ENCODE measurements around the gene TRIM51.
"Not testable (repeated sequence)": the region's sequence is repeated elsewhere in the genome, so short reads cannot be mapped to it uniquely, and the experiment has no call there.

Gene TRIM51, protein sequence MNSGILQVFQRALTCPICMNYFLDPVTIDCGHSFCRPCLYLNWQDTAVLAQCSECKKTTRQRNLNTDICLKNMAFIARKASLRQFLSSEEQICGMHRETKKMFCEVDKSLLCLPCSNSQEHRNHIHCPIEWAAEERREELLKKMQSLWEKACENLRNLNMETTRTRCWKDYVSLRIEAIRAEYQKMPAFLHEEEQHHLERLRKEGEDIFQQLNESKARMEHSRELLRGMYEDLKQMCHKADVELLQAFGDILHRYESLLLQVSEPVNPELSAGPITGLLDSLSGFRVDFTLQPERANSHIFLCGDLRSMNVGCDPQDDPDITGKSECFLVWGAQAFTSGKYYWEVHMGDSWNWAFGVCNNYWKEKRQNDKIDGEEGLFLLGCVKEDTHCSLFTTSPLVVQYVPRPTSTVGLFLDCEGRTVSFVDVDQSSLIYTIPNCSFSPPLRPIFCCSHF

GRCh38 chr11:55882997-55883396 lies at the start of gene TRIM51:
Gene TRIM51, plus strand, starts transcription at chr11:55883297. Its CDS starts 2,132 bp downstream, at chr11:55885429.
- DNase-seq (ENCODE audit: low spot score), result not testable (repeated sequence)

DNA sequence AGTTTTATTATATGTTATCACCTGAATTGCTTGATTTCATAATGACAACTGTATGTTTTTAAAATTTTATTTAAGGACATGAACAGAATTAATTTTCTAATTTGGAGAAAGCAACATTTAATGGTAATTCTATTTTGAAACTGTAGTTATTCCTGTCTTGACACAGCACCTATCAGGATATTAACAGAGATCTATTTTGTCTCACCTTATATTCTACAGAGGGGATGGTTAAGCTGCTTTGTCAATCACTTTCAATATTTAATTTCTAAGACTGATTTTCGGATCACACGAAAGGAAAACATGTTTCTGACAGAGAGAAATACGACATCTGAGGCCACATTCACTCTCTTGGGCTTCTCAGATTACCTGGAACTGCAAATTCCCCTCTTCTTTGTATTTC lies 44.6 kb upstream of the TRIM51 start, which contains the start of gene OR5D16:
Gene OR5D16 (plus strand): TSS at position 301 of the 400 bp plus-strand sequence. CDS start 0 bp downstream, at position 301.
- DNase-seq (ENCODE audit: low spot score), result no peak

- DNase-seq (ENCODE audit: low spot score), result no peak
These were observed 35.6 kb upstream of the TRIM51 start for GRCh38 chr11:55847453-55847852.

DNA sequence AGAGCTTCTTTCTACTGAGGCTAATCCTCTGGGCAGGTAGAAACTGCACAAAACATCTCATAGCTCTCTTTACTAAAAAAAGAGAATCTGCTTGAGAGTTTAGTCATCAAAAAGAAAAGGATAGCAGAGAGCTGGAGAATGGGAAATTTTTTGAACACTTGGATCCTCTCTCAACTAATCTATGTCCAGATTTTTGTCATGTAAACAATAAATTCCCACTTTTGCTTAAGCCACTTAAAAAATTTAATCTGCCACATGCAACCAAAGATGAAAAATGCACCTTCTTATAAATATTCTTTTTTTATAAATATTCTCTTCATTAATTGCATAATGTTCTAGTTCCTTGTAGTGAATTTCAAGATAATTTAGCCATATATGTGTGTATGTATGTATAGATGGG lies 34.1 kb upstream of the TRIM51 start:
- no peak for DNase-seq (ENCODE audit: low spot score)

DNA sequence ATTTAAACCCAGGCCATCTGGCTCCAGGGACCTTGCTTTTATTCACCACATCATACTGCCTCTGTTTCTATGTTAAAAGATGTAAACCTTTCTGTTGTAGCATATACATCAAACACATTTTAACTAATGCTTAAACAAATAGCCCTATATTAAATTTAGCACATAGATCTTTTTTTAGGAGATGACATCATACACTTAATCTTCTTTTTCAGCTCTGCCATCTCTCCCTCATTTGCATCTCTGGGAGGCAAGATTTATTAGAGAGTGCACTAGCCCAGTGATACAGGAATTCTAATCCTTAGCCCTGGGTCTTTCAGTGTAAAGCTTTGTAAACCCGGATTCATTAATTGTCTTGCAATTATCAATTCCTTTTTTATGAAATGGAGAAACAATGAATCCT lies 31.0 kb upstream of the TRIM51 start:
- DNase-seq (ENCODE audit: low spot score), result no peak

DNA sequence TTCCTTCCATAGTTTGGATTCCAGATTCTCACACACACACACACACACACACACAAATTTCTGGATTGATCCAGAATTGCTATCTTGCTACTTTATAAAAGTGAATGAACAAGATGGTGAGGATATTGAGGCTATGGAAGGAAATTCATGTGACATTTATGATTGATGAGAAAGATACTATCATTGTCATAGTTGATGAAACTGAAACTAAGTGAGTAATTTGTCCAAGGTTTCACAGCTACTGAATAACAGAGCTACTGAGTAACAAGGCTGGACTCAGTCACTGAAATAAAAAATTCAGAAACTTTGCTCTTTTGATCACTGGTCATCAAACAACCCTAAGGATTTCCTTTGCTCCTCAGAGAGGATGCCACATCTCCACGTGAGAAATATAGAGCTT lies 28.4 kb upstream of the TRIM51 start:
- DNase-seq (ENCODE audit: low spot score), result no peak

DNA sequence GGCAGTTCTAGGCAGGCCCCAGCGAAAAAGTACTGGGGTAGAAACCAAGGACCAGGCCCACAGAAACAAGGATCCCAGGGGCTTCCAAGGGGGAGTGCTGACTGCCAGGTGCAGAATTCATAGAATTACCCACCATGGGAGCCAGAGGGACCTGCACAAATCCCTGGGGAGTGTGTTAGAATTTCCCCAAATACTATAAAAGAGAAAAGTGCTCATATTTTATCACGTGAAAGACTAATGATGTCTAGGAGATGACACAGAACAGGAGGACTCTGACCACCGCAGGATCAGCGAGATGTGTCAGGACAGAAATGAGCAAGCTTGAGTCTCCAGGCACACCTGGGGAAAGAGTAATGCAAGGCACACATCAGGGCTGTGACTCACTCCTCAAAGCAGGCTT lies 15.7 kb upstream of the TRIM51 start:
- DNase-seq (ENCODE audit: low spot score), result not testable (repeated sequence)

- DNase-seq (ENCODE audit: low spot score), result not testable (repeated sequence)
These were observed 10.4 kb upstream of the TRIM51 start for GRCh38 chr11:55872731-55873130.

- DNase-seq (ENCODE audit: low spot score), result not testable (repeated sequence)
These were observed 10.0 kb upstream of the TRIM51 start for GRCh38 chr11:55873146-55873545.

- not testable (repeated sequence) for DNase-seq (ENCODE audit: low spot score)
These were observed 1.9 kb downstream of the TRIM51 start for GRCh38 chr11:55884995-55885394.

DNA sequence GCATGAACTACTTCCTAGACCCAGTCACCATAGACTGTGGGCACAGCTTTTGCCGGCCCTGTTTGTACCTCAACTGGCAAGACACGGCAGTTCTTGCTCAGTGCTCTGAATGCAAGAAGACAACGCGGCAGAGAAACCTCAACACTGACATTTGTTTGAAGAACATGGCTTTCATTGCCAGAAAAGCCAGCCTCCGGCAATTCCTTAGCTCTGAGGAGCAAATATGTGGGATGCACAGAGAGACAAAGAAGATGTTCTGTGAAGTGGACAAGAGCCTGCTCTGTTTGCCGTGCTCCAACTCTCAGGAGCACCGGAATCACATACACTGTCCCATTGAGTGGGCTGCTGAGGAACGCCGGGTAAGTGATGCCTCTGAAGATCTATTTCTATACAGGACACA lies 2.4 kb downstream of the TRIM51 start:
- DNase-seq (ENCODE audit: low spot score), result not testable (repeated sequence)

GRCh38 chr11:55895216-55895615 lies 12.1 kb downstream of the TRIM51 start:
- no peak for DNase-seq (ENCODE audit: low spot score)

GRCh38 chr11:55902308-55902707 lies 19.2 kb downstream of the TRIM51 start:
- no peak for DNase-seq (ENCODE audit: low spot score)

DNA sequence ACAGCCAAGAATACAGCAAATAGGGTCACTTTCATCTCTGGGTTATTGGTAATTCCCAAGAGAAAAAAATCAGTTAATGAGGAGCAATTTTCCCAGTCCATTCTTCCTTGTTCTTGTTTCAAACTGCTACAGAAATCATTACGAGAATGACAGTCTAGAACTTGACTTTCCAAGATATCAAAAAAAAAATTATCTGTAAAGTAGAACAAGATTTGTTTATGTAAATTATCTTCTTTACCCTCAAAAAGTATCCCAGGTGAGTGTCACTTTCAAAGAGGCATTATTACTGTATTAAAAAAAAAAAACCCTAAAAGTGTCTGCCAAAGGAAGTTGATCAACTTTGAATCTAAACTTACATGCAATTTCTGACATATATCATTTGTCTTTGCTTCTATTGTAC lies 31.4 kb downstream of the TRIM51 start, which contains the start of gene OR5W2:
Gene OR5W2 (minus strand): TSS at position 101 of the 400 bp plus-strand sequence. CDS start 0 bp downstream, at position 101.
- no peak for DNase-seq (ENCODE audit: low spot score)

GRCh38 chr11:55920537-55920936 lies 37.4 kb downstream of the TRIM51 start:
- no peak for DNase-seq (ENCODE audit: low spot score)

- DNase-seq (ENCODE audit: low spot score), result no peak
These were observed 53.2 kb downstream of the TRIM51 start, which contains the start of gene OR5I1 for GRCh38 chr11:55936300-55936699. Gene OR5I1, minus strand, starts transcription at chr11:55936400. Its CDS starts 0 bp downstream, at chr11:55936400.
